OCI-LY1 (cell line): ENCODE data around the gene LANCL1.

Experiments
- H2AFZ ChIP-seq: fragments of 200-600 bp; sonication (generic), shearing (Covaris generic); 2 replicates; pipeline ENCODE4 v1.6.0; 2014; ENCODE audit warnings: antibody characterized with exemption, mild to moderate bottlenecking, low read length
- H3F3A ChIP-seq: fragments of 200-600 bp; sonication (generic), shearing (Covaris generic); 2 replicates; pipeline ENCODE4 v1.6.0; 2014; ENCODE audit warnings: mild to moderate bottlenecking, antibody characterized with exemption, low read length, moderate library complexity; ENCODE audit not compliant: insufficient read depth
- H3K27ac ChIP-seq: fragments of 200-600 bp; sonication (generic); 2 replicates; pipeline ENCODE4 v1.5.1; 2014; ENCODE audit warnings: low read length, mixed run types, mild to moderate bottlenecking, low read depth; ENCODE audit not compliant: poor library complexity, severe bottlenecking
- H3K27me3 ChIP-seq: fragments of 200-600 bp; sonication (generic); 2 replicates; pipeline ENCODE4 v1.6.0; 2014; ENCODE audit warnings: antibody characterized with exemption, mild to moderate bottlenecking, low read length, moderate library complexity; ENCODE audit not compliant: insufficient read depth
- H3K36me3 ChIP-seq: fragments of 200-600 bp; sonication (generic); 2 replicates; pipeline ENCODE4 v1.6.1; 2014; ENCODE audit warnings: mild to moderate bottlenecking, antibody characterized with exemption, low read length, moderate library complexity, mixed read lengths; ENCODE audit not compliant: insufficient read depth
- H3K4me1 ChIP-seq: fragments of 200-600 bp; sonication (generic); 2 replicates; pipeline ENCODE4 v1.5.1; 2014; ENCODE audit warnings: mild to moderate bottlenecking, low read length, moderate library complexity; ENCODE audit not compliant: insufficient read depth, severe bottlenecking
- H3K4me2 ChIP-seq: fragments of 200-600 bp; sonication (generic), shearing (Covaris generic); 2 replicates; pipeline ENCODE4 v1.6.1; 2014; ENCODE audit warnings: low read length
- H3K4me3 ChIP-seq: fragments of 200-600 bp; sonication (generic); 2 replicates; pipeline ENCODE4 v1.5.1; 2014; ENCODE audit warnings: low read length, low read depth, mild to moderate bottlenecking, mixed read lengths; ENCODE audit not compliant: poor library complexity, severe bottlenecking
- H3K79me2 ChIP-seq: fragments of 200-600 bp; shearing (Covaris generic); 2 replicates; pipeline ENCODE4 v1.6.1; 2016; ENCODE audit warnings: mixed run types, low read length, mixed read lengths; ENCODE audit not compliant: insufficient read depth
- H3K9ac ChIP-seq: fragments of 200-600 bp; sonication (generic), shearing (Covaris generic); 2 replicates; pipeline ENCODE4 v1.6.1; 2014; ENCODE audit warnings: mild to moderate bottlenecking, low read length, mixed read lengths
- H3K9me2 ChIP-seq: fragments of 200-600 bp; sonication (generic), shearing (Covaris generic); 2 replicates; pipeline ENCODE4 v1.6.1; 2014; ENCODE audit warnings: low read depth, mild to moderate bottlenecking, low read length, mixed read lengths
- H3K9me3 ChIP-seq: fragments of 200-600 bp; shearing (Covaris generic); 2 replicates; pipeline ENCODE4 v1.6.1; 2014; ENCODE audit warnings: low read length, mixed read lengths
- H4K20me1 ChIP-seq: fragments of 200-600 bp; sonication (generic), shearing (Covaris generic); 2 replicates; pipeline ENCODE4 v1.6.0; 2016; ENCODE audit warnings: mild to moderate bottlenecking, low read length; ENCODE audit not compliant: insufficient read depth
- CTCF ChIP-seq: fragments of 200-600 bp; sonication (generic), shearing (Covaris generic); IDR thresholded peaks from 2 replicates; pipeline ENCODE4 v1.5.1; 2017; ENCODE audit warnings: mild to moderate bottlenecking, antibody characterized with exemption, low read length, moderate library complexity, mixed read lengths
- EZH2 ChIP-seq: fragments of 200-600 bp; sonication (generic), shearing (Covaris generic); IDR thresholded peaks from 2 replicates; pipeline ENCODE4 v1.8.0; 2017; ENCODE audit warnings: borderline replicate concordance, mixed run types, mild to moderate bottlenecking, antibody characterized with exemption, low read length, moderate library complexity, mixed read lengths

The LANCL1 gene

GRCh38 chr2:210459407-210459806, 17.2 kb downstream of the LANCL1 start:
- no peak overlapping the region for H3K4me2 ChIP-seq
- H3K27me3 ChIP-seq, result no peaks in the 10 kb centered on the region
- no peak overlapping the region for H3K27ac ChIP-seq
- H3K9me3 ChIP-seq, result no peaks in the 10 kb centered on the region
- H4K20me1 ChIP-seq, result no peaks in the 10 kb centered on the region
- H3K9me2 ChIP-seq, result no peaks in the 10 kb centered on the region
- H2AFZ ChIP-seq, result no peak overlapping the region
- no peaks in the 10 kb centered on the region for H3F3A ChIP-seq
- H3K4me3 ChIP-seq, result no peak overlapping the region
- TF ChIP-seq EZH2 (no peak), CTCF (no peak)
- no peaks in the 10 kb centered on the region for H3K79me2 ChIP-seq
- no peak overlapping the region for H3K9ac ChIP-seq
- no peaks in the 10 kb centered on the region for H3K36me3 ChIP-seq
- no peaks in the 10 kb centered on the region for H3K4me1 ChIP-seq

GRCh38 chr2:210458395-210458794, 18.2 kb downstream of the LANCL1 start:
- no peak overlapping the region for H3K4me2 ChIP-seq
- no peak overlapping the region for H3K27ac ChIP-seq
- H3K36me3 ChIP-seq, result peaks cover 6% of the 10 kb centered on the region; the same call in 1 of the 2 replicates

GRCh38 chr2:210456571-210456970, 20.0 kb downstream of the LANCL1 start:
- Histone ChIP-seq H3F3A (no peaks in the 10 kb centered on the region), H3K4me1 (no peaks in the 10 kb centered on the region), H4K20me1 (no peaks in the 10 kb centered on the region), H3K27ac (no peak overlapping the region), H3K9ac (no peak overlapping the region), H3K4me3 (no peak overlapping the region), H3K79me2 (no peaks in the 10 kb centered on the region), H3K9me2 (no peaks in the 10 kb centered on the region), H3K9me3 (no peaks in the 10 kb centered on the region), H3K27me3 (no peaks in the 10 kb centered on the region), H3K36me3 (peaks cover 10% of the 10 kb centered on the region; the same call in 1 of the 2 replicates), H3K4me2 (no peak overlapping the region), H2AFZ (no peak overlapping the region)
- TF ChIP-seq CTCF, result no peak
- TF ChIP-seq EZH2, result no peak

More at GRCh38 chr2:210458395-210458794, 18.2 kb downstream of the LANCL1 start:
- Histone ChIP-seq H3K9ac (no peak overlapping the region), H3K9me2 (no peaks in the 10 kb centered on the region), H3F3A (no peaks in the 10 kb centered on the region), H2AFZ (no peak overlapping the region), H3K4me1 (no peaks in the 10 kb centered on the region), H3K4me3 (no peak overlapping the region), H3K27me3 (no peaks in the 10 kb centered on the region), H3K79me2 (no peaks in the 10 kb centered on the region), H3K9me3 (no peaks in the 10 kb centered on the region), H4K20me1 (no peaks in the 10 kb centered on the region)
- TF ChIP-seq EZH2, result no peak
- TF ChIP-seq CTCF, result no peak
